NCI-H128 (cell line): ENCODE results near the gene OR52K1.
"Not testable (repeated sequence)": the region's sequence is repeated elsewhere in the genome, so short reads cannot be mapped to it uniquely, and the experiment has no call there.

Experiments used
- DNase-seq: peaks from one replicate; lab custom pipeline; 2025; ENCODE audit not compliant: unreplicated experiment; lab: John Stamatoyannopoulos, UW

The OR52K1 gene

GRCh38 chr11:4491405-4491804, 9.0 kb downstream of the OR52K1 start:
- not testable (repeated sequence) for DNase-seq

DNA sequence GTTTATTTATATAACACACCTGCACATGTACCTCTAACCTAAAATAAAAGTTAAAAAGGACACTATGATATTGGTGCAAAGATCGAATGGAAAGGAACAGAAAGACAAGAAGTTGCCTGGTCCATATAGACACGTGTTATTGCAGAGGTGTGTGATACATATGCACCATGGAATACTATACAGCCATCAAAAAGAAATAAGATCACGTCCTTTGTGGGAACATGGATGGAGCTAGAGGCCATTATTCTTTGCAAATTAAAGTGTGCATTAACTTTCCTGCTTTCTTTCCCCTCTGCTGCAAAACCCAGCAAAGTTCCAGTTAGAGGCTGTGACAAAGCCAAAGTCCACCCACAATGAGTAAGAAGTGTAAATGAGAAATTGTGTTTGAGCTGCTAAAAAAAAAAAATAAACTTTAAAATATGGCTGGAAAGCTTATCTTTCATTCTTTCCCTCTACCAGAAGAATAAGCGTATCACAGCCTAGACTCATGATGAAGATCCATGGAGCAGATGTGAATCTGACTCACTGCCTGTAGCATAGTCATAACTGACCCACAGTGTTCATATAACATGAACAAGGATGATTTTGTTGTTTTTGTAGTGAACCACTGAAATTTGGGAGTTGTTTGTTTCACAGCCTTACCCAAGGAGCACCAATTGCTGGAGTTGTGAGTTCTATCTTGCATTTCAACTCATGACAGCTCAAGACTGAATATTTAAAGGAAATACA, 9.6 kb downstream of the OR52K1 start:
- no peak for DNase-seq

DNA sequence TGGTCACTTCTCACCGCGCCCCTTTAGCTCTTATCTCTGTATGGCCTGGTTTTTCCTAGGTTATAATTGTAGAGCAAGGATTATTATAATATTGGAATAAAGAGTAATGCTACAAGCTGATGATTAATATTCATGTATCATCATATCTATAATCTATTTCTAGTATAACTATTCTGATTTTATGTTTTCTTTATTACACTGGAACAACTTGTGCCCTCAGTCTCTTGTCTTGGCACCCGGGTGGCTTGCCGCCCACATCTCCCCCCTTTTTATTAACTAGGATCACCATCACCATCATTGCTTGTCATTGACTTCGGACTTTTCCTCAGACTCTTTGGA, 11.0 kb downstream of the OR52K1 start:
- DNase-seq = no peak

DNA sequence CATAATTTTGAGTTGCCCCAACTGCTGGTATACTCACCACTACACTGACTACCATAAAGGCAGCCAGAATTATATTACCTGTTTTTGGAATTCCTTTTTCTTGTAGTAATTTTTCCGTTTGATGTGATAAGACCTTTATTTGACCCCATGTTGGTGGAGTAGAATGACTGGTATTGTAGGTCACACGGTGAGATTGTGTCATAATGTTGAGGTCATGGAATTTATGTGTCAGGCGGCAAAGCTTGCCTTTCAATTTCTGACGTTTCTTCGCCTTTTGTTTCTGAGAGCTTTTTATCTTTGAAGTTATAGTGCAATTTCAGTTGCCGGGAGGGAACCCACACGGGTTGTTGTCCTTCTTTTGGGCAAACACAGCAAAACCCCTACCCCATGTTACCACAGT, 13.0 kb downstream of the OR52K1 start:
- DNase-seq = no peak

- DNase-seq = no peak
These were observed 13.5 kb downstream of the OR52K1 start for GRCh38 chr11:4495986-4496385.

GRCh38 chr11:4496557-4497248, 14.3 kb downstream of the OR52K1 start:
- no peak for DNase-seq

GRCh38 chr11:4508886-4509285, 26.4 kb downstream of the OR52K1 start:
- no peak for DNase-seq

DNA sequence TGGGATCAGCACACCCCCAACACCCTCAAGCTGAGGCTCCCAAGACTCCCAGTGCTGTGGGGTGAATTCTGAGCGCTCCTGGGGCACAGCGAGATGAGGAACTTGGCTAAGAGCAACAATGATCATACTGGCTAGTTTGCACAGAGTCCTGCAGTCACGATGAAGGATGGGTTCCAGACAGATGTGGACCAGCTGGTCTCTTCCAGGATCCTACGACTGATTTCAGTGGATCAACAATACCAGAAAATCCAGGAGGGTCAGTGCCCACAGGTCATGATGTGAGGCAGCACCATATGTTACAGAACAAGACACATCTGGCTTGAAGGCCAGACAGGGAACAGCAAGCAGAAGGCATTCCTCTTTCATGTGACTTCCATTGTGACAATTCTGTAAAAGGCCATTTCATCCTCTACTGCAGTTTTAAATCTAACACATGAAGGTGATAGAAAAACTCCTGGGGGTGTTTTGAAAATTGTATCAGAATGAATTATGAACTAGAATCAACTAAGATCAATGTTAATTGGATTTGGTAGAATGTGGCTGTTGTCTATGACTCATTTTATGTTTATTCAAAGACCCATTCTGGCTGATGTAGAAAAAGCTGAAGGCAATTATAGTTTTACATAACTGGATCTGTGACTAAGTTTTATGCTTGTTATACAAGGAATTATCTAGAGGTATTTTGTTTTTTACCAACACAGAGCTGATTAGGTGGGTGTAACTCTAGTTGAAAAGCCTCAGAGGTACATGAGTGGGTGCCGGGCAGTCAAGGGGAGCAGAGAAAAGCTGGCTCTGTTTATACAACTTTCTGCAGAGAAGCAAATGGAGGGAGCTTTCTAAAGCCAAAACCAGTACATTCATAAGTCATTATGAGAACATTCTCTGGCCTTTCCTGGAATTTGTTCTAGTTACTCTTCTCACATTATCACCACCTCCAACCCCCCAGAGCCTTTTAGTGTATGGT, 29.1 kb downstream of the OR52K1 start:
- no peak for DNase-seq

GRCh38 chr11:4514196-4514595, 31.8 kb downstream of the OR52K1 start:
- no peak for DNase-seq

- no peak for DNase-seq
These were observed 39.9 kb downstream of the OR52K1 start for GRCh38 chr11:4522339-4522738.

DNA sequence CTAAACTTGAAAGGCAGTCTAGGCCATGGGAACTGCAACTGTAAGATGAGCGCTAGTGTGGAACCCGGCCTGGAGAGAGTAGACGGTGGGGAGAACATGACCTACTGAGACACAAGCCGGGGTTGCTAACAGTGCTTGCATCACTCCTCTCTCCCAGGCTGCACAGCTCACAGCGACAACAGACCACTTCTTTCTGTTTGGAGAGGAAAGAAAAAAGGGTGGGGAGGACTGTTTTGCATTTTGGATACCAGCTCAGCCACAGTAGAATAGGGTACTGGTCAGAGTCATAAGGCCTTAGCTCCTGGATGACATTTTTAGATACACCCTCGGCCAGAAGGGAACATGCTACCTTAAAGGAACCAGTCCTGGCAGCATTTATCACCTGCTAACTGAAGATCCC, 40.3 kb downstream of the OR52K1 start:
- DNase-seq = no peak

GRCh38 chr11:4523666-4524065, 41.2 kb downstream of the OR52K1 start:
- no peak for DNase-seq

GRCh38 chr11:4527926-4528325, 45.5 kb downstream of the OR52K1 start:
- DNase-seq = no peak

GRCh38 chr11:4531686-4532085, 49.2 kb downstream of the OR52K1 start:
- not testable (repeated sequence) for DNase-seq

GRCh38 chr11:4539603-4540219, 57.3 kb downstream of the OR52K1 start:
- no peak for DNase-seq

DNA sequence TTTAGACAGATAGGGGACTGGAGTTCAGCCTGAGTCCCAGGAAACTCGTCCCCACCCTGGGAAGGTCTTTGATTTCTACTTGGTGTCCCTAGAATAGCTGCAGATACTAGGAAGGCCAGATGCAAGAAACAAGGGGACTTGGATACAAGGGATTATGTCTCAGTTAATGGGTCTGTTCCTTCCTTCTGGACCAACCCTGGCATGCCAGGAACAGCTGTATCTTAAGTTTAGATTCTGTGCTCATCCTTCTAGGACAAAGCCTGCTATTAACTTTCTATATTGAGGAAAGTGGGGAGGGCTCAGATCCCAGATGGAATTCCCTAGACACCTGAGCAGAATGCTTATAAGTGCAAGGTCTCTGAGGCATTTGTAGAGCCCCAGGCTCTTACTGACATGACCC, 58.6 kb downstream of the OR52K1 start:
- DNase-seq = no peak
